HG03159 (cell line): ENCODE measurements around the gene INHBB.
A peak's percentile ranks its signal among the peaks of the same experiment; 100 is the strongest.

Source experiments
- ATAC-seq: cut with Tn5 transposase; IDR thresholded peaks from one replicate; pipeline ENCODE4 v1.9.1; 2021; ENCODE audit warnings: mild to moderate bottlenecking, moderate library complexity; ENCODE audit not compliant: unreplicated experiment

INHBB gene

GRCh38 chr2:120336749-120337148, 9.2 kb upstream of the INHBB start:
- ATAC-seq: no peak

- no peak for ATAC-seq
These were observed 7.9 kb upstream of the INHBB start for GRCh38 chr2:120338015-120338414.

- no peak for ATAC-seq
These were observed 4.0 kb upstream of the INHBB start for GRCh38 chr2:120341977-120342376.

GRCh38 chr2:120342446-120342845, 3.5 kb upstream of the INHBB start:
- no peak for ATAC-seq

- no peak for ATAC-seq
These were observed 2.9 kb upstream of the INHBB start for GRCh38 chr2:120343100-120343432.

GRCh38 chr2:120343433-120344105, 2.4 kb upstream of the INHBB start:
- peak; percentile 46 for ATAC-seq

GRCh38 chr2:120344214-120344975, 1.5 kb upstream of the INHBB start:
- no peak for ATAC-seq

GRCh38 chr2:120344976-120345581, 857 bp upstream of the INHBB start:
- no peak for ATAC-seq

- no peak for ATAC-seq
These were observed 328 bp upstream of the INHBB start for GRCh38 chr2:120345608-120346007.

- no peak for ATAC-seq
These were observed 877 bp downstream of the INHBB start for GRCh38 chr2:120346667-120347358.

- no peak for ATAC-seq
These were observed 1.6 kb downstream of the INHBB start for GRCh38 chr2:120347396-120348060.

- ATAC-seq: no peak
These were observed 2.3 kb downstream of the INHBB start for GRCh38 chr2:120348134-120348736.

GRCh38 chr2:120348737-120349439, 3.0 kb downstream of the INHBB start:
- ATAC-seq: no peak

- no peak for ATAC-seq
These were observed 3.5 kb downstream of the INHBB start for GRCh38 chr2:120349440-120349921.

GRCh38 chr2:120350080-120350479, 4.1 kb downstream of the INHBB start:
- ATAC-seq: no peak

GRCh38 chr2:120350801-120351320, 4.9 kb downstream of the INHBB start:
- no peak for ATAC-seq

GRCh38 chr2:120352696-120353590, 7.0 kb downstream of the INHBB start:
- ATAC-seq: no peak

GRCh38 chr2:120353591-120353898, 7.6 kb downstream of the INHBB start:
- no peak for ATAC-seq

GRCh38 chr2:120353931-120354330, 8.0 kb downstream of the INHBB start:
- ATAC-seq: no peak
